ENCODE measurements around the gene AP3M1.

GRCh38 chr10:74075906-74076305 lies 74.7 kb downstream of the AP3M1 start:
- TF ChIP-seq EZH2 (IDR thresholded peaks at IDR 0.05; ENCODE audit: insufficient read depth, poor library complexity, severe bottlenecking), result no peak
- no peak for TF ChIP-seq EZH2phosphoT487 (IDR thresholded peaks at IDR 0.05; ENCODE audit: insufficient read depth, low read depth)

Measured in GM23248 (cell line).